ENCODE measurements around the gene UBB.

UBB gene

GRCh38 chr17:16419074-16419928 lies 38.4 kb downstream of the UBB start:
- no peak overlapping the region for H3K4me3 ChIP-seq (replicated peaks; ENCODE audit: insufficient read depth, low read length)
- no peak overlapping the region for H3K27ac ChIP-seq (replicated peaks)
- DNase-seq (ENCODE audit: low read depth in 1 of 2, low spot score in 1 of 2) = no peak
- TF ChIP-seq GABPA (IDR thresholded peaks at IDR 0.05; ENCODE audit: low read depth) (no peak), POLR2AphosphoS5 (IDR thresholded peaks at IDR 0.05; ENCODE audit: low read depth) (no peak), CTCF (IDR thresholded peaks at IDR 0.05; ENCODE audit: insufficient read depth, low read length) (no peak), SPI1 (IDR thresholded peaks at IDR 0.05; ENCODE audit: borderline replicate concordance, low read depth) (no peak), REST (IDR thresholded peaks at IDR 0.05; ENCODE audit: insufficient replicate concordance, low read depth) (no peak)
- H3K27me3 ChIP-seq (ENCODE audit: insufficient read depth, poor library complexity, severe bottlenecking) = no peaks in the 10 kb centered on the region

- Histone ChIP-seq H3K27ac (replicated peaks) (no peak overlapping the region), H3K27me3 (ENCODE audit: insufficient read depth, poor library complexity, severe bottlenecking) (no peaks in the 10 kb centered on the region), H3K4me3 (replicated peaks; ENCODE audit: insufficient read depth, low read length) (no peak overlapping the region)
- TF ChIP-seq POLR2AphosphoS5 (IDR thresholded peaks at IDR 0.05; ENCODE audit: low read depth) (no peak), CTCF (IDR thresholded peaks at IDR 0.05; ENCODE audit: insufficient read depth, low read length) (no peak), SPI1 (IDR thresholded peaks at IDR 0.05; ENCODE audit: borderline replicate concordance, low read depth) (no peak), GABPA (IDR thresholded peaks at IDR 0.05; ENCODE audit: low read depth) (no peak), REST (IDR thresholded peaks at IDR 0.05; ENCODE audit: insufficient replicate concordance, low read depth) (no peak)
- no peak for DNase-seq (ENCODE audit: low read depth in 1 of 2, low spot score in 1 of 2)
Measured at GRCh38 chr17:16419929-16420271, 39.0 kb downstream of the UBB start.

- DNase-seq (ENCODE audit: low read depth in 1 of 2, low spot score in 1 of 2) = no peak
- TF ChIP-seq POLR2AphosphoS5 (IDR thresholded peaks at IDR 0.05; ENCODE audit: low read depth) (no peak), GABPA (IDR thresholded peaks at IDR 0.05; ENCODE audit: low read depth) (no peak), SPI1 (IDR thresholded peaks at IDR 0.05; ENCODE audit: borderline replicate concordance, low read depth) (no peak), REST (IDR thresholded peaks at IDR 0.05; ENCODE audit: insufficient replicate concordance, low read depth) (no peak), CTCF (IDR thresholded peaks at IDR 0.05; ENCODE audit: insufficient read depth, low read length) (no peak)
- no peak overlapping the region for H3K4me3 ChIP-seq (replicated peaks; ENCODE audit: insufficient read depth, low read length)
- no peaks in the 10 kb centered on the region for H3K27me3 ChIP-seq (ENCODE audit: insufficient read depth, poor library complexity, severe bottlenecking)
- H3K27ac ChIP-seq (replicated peaks) = no peak overlapping the region
Measured at GRCh38 chr17:16422416-16422815, 41.5 kb downstream of the UBB start.
